ENCODE results near the gene C9orf57.
"Not testable (repeated sequence)": the region's sequence is repeated elsewhere in the genome, so short reads cannot be mapped to it uniquely, and the experiment has no call there.

Gene C9orf57

DNA sequence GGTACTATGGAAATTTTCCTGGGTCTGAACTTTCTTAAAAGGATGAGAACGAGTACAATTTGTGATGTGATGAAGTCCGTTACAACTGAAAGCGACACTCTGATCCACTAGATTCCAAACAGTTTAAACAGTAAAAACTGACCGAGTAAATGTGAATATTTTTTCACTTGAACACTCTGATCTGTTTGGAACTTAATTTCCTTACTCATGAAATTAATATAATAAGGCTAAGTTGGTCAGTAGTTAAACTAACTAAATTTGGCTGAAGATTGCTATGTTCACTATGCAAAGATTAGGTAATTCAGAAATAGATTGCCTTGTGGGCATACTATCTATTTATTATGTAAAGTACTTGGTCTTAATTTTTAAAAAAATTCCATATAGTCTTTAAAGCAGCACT lies at the start of gene C9orf57:
TSS of gene C9orf57 (minus strand) at position 101 of the 400 bp plus-strand sequence. CDS start 1,282 bp downstream, outside the sequence.
- DNase-seq (ENCODE audit: low read depth in 1 of 2, low spot score in 1 of 2) = no peak

DNA sequence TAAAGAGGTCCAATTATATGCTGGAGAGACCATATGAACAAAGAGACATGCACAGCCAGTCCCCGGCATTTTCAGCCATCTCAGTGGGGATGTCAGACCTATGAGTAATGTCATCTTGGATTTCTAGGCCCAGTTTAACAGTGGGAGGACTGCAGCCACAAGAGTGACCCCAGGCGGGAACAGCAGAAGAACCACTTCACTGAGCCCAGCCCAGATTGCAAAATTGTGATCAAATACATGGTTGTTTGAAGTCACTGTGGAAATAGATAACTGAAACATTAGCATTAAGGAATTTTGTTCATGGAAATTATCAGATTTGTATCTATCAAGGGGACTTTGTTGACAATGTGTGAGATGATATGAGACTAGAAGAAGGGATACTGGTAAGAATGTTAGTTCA lies 42.1 kb upstream of the C9orf57 start:
- DNase-seq (ENCODE audit: low read depth in 1 of 2, low spot score in 1 of 2) = no peak

DNA sequence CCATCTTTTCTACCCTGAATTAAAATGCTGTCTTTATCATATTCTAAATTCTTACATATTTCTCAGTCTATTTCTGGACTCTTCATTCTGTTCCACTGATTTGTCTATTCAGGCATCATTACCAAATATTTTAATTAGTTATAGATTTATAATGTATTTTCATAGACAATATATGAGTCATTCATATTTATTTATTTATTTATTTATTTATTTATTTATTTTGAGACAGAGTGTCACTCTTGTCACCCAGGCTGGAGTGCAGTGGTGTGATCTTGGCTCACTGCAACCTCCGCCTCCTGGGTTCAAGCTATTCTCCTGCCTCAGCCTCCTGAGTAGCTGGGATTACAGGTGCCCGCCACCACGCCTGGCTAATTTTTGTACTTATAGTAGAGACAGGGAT lies 35.1 kb upstream of the C9orf57 start:
- not testable (repeated sequence) for DNase-seq (ENCODE audit: low read depth in 1 of 2, low spot score in 1 of 2)

DNA sequence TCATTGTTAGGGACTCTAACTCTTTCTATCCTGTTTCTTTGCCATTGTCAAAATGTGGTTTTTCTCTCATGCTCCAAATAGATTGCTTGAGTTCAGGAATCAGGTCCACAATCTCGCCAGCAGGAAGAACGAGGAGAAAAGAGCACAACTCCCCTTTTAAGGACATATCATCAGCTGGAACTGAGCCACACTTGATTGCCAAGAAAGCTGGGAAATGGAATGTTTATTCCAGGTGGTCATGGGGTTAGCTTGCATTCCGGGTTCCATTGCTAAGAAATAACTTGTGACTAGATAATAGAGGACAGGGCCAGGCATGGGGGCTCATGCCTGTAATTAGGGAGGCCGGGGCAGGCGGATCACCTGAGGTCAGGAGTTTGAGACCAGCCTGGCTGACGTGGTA lies 32.4 kb upstream of the C9orf57 start:
- no peak for DNase-seq (ENCODE audit: low read depth in 1 of 2, low spot score in 1 of 2)

DNA sequence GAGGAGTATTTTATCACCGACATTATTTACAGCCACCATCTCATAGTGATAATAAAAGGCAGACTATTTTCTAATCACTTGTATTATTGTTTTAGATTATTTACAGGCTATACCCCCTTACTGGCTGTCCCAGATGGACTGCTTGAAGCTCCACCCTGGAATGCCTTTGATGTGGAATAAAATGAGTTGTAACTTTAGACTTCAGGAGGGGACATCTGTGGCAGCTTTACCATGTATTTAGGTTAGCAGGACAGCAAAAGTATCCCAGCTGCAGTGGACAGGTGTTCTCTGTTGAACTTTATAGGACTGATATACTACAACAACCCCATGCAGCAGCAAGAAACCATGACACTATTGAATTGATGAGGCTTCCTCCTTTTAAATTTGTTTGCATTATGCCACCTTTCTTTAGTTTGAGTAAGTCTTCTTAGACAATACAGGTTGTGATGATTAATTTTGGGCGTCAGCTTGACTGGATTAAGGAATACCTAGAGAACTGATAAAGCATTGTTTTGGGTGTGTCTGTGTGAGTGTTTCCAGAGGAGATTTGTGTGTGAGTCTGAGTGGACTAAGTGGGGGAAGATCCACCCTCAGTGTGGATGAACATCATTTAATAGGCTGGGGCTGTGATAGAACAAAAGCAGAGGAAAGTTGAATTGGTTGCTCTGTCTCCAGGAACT lies 29.2 kb upstream of the C9orf57 start:
- no peak for DNase-seq (ENCODE audit: low read depth in 1 of 2, low spot score in 1 of 2)

DNA sequence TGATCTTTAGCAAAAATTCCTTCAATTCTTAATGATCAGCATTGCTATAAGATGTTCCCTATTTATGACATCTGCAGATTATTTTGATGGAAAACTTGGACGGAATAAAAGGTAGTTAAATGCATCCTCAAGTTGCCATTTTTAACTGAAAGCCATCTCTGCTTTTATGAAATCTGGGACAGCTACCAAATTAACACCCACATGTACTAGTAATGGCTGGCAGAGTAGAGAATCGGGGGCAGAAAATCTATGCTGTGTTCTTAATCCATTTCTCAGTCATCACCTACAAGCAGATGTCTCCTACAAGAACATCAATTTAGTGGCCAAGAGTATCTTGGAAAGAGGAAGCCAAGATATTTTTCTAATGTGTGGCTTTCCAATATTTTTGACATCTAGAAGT lies 22.1 kb upstream of the C9orf57 start:
- no peak for DNase-seq (ENCODE audit: low read depth in 1 of 2, low spot score in 1 of 2)

DNA sequence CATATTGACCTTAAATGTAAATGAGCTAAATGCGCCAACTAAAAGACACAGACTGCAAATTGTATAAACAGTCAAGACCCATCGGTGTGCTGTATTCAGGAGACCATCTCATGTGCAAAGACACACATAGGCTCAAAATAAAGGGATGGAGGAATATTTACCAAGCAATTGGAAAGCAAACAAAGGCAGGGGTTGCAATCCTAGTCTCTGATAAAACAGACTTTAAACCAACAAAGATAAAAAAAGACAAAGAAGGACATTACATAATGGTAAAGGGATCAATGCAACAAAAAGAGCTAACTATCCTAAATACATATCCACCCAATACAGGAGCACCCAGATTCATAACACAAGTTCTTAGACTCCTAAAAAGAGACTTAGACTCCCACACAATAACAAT lies 14.3 kb upstream of the C9orf57 start:
- DNase-seq (ENCODE audit: low read depth in 1 of 2, low spot score in 1 of 2) = not testable (repeated sequence)

GRCh38 chr9:72065076-72065475 lies 4.7 kb upstream of the C9orf57 start:
- DNase-seq (ENCODE audit: low read depth in 1 of 2, low spot score in 1 of 2) = no peak

- DNase-seq (ENCODE audit: low read depth in 1 of 2, low spot score in 1 of 2) = no peak
Observed at GRCh38 chr9:72052122-72052521, 8.3 kb downstream of the C9orf57 start.

- DNase-seq (ENCODE audit: low read depth in 1 of 2, low spot score in 1 of 2) = no peak
Observed at GRCh38 chr9:72048850-72049249, 11.6 kb downstream of the C9orf57 start.

GRCh38 chr9:72046630-72047456 lies 13.6 kb downstream of the C9orf57 start:
- DNase-seq (ENCODE audit: low read depth in 1 of 2, low spot score in 1 of 2) = no peak

DNA sequence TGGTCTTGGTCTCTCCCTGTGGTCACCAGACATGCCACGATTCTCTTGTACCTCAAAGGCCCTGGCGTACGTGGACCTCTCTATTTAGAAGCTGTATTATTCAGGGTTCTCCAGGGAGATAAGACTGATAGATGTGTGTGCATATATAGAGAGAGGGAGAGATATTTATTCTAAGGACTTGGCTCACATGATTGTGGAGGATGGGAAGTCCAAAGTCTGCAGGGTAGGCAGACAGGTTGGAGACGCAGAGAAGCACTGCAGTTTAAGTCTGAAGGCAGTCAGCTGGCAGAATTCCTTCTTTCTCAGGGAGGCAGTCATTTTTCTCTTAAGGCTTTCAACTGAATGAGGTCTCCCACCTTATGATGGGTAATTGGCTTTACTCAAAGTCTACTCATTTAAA lies 16.3 kb downstream of the C9orf57 start:
- DNase-seq (ENCODE audit: low read depth in 1 of 2, low spot score in 1 of 2) = no peak

- no peak for DNase-seq (ENCODE audit: low read depth in 1 of 2, low spot score in 1 of 2)
Observed at GRCh38 chr9:72043576-72043975, 16.8 kb downstream of the C9orf57 start.

GRCh38 chr9:72042928-72043327 lies 17.5 kb downstream of the C9orf57 start:
- no peak for DNase-seq (ENCODE audit: low read depth in 1 of 2, low spot score in 1 of 2)

GRCh38 chr9:72041775-72042194 lies 18.6 kb downstream of the C9orf57 start:
- no peak for DNase-seq (ENCODE audit: low read depth in 1 of 2, low spot score in 1 of 2)

DNA sequence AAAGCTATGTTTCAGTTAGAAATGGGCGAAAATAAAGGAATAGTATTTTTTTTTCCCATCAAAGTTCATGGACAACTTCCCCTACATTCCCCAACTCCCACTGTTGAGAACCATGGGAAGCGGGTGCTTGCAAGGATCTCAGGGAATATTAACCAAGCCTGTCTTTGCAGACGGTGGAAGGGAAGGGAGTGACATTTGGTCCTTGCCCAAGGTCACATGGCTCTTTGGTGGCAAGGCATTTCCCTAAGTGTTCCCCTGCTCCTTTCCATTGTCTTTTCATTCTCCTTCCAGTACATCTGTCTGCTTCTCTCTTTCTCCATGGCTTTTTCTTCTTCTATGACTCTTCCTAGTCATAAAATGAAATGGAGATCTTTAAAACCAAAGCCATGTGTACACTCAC lies 19.0 kb downstream of the C9orf57 start:
- no peak for DNase-seq (ENCODE audit: low read depth in 1 of 2, low spot score in 1 of 2)

- no peak for DNase-seq (ENCODE audit: low read depth in 1 of 2, low spot score in 1 of 2)
Observed at GRCh38 chr9:72039532-72039931, 20.9 kb downstream of the C9orf57 start.

DNA sequence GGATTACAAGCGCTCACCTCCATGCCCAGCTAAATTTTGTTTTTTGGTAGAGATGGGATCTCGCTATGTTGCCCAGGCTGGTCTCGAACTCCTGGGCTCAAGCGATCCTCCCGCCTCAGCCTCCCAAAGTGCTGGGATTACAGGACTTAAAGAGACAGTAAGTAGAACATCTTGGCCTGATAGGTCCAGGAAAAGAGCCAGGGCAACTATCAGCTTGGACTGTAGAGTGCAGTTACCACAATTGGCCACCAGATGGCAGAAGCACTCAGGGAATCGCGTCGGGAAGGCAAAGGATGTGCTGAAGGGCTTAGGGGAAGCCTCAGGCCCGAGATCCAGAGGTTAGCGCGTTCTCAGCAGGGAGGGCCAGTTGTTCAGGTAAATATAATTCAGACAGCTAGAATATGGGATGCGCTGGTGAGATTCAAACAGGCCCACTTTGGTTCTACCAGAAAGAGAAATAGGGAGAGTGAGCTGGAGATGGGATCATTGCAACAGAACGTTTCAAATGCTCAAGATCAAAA lies 21.5 kb downstream of the C9orf57 start:
- DNase-seq (ENCODE audit: low read depth in 1 of 2, low spot score in 1 of 2) = peak; percentile 34 to 42

DNA sequence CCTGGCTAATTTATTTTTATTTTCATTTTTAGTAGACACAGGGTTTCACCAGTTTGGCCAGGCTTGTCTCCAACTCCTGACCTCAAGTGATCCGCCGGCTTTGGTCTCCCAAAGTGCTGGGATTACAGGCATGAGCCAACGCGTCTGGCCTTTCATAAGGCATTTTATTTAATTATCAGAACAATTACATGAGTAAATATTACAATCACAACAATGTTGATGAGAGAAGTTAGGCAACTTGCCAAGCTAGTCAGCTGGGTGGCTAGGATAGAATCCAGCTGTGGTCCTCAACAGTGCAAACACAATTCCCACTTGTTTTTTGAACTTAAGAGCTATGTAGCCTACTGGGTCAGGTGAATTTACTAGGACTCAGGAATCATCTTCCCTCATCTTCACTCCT lies 22.0 kb downstream of the C9orf57 start:
- no peak for DNase-seq (ENCODE audit: low read depth in 1 of 2, low spot score in 1 of 2)

DNA sequence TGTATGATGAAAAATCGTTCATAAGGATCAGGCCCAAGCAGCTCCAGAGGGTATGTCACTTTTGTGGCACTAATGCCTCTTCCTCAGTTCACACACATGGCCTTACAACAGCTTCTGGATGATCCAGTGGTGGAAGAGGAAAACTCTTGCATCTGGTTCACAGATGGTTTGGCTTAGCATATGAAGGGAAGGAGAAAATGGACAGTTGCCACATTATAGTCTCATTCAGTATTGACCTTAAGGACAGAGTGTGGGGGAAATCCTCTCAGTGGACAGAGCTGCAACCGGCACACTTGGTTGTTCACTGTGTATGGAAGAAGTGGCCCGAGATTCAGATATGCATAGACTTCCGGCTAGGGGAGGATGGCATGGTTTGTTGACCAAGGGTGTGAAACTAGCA lies 22.8 kb downstream of the C9orf57 start:
- no peak for DNase-seq (ENCODE audit: low read depth in 1 of 2, low spot score in 1 of 2)

GRCh38 chr9:72030767-72031166 lies 29.6 kb downstream of the C9orf57 start:
- DNase-seq (ENCODE audit: low read depth in 1 of 2, low spot score in 1 of 2) = no peak

- DNase-seq (ENCODE audit: low read depth in 1 of 2, low spot score in 1 of 2) = no peak
Observed at GRCh38 chr9:72029986-72030385, 30.4 kb downstream of the C9orf57 start.
